Measurements from ENCODE around the gene VPS51. TPM values are rescaled to one million over a fixed set of nuclear protein-coding genes. Genes with fewer than 3 reads are reported as not detected.

Gene VPS51
- total and polyA plus RNA-seq, 9 of the 15 experiments (the other 6 are each of a cell fraction or from before 2014, with no cell fraction given), result 1.8 to 143 (median 46.8) TPM

DNA sequence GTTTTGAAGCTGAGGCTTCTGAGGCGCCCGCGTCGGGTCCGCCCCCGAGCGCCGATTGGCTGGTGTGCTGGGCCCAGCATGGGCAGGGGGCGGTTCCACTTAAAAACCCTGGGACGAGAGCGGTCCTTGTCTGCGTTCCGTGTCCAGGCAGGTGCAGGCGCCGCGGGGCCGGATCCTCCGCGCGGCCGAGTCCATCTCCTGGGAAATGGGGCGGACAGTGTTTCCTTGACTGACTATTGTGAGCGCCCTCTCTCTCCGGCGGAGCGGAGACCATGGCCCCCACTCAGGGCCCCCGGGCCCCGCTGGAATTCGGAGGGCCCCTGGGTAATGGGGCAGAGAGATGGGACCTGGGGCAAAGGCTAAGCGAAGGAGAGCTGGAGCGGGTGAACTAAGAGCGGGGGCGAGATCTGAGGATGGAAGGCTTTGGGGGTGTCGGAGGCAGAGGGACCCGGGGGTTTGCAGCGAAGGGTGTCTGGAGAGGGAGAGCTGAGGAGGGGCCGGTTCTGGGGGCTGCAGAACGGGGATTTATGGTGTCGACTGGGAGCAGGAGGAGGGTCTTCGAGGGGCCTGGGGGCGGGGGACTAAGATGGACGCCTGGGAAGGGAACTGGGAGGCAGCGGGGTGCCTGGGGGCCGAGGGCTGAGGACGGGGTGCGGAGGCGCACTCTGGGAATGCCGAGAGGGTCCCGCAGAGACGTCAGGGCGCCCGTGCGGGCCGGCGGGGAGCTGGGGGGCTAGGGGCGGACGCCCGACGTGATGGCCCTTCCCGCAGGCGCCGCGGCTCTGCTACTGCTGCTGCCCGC, 15.9 kb downstream of the VPS51 start, which contains the start of gene TM7SF2 (continued):
- TF ChIP-seq ZBTB17 (CRISPR knock-in tag; IDR thresholded peaks at IDR 0.05) (no peak), ZNF12 (CRISPR knock-in tag; IDR thresholded peaks at IDR 0.05) (0 out of 2 replicates have a peak, but pooled peaks have one; percentile 6), ZBTB8A (IDR thresholded peaks at IDR 0.05; ENCODE audit: partially characterized antibody) (no peak), RFX1 (IDR thresholded peaks at IDR 0.05) (no peak), BRF1 (IDR thresholded peaks at IDR 0.05; ENCODE audit: borderline replicate concordance, extremely low read depth, insufficient read length) (no peak), FOXK2 (conservative IDR thresholded peaks at IDR 0.05 in 1 of 2, IDR thresholded peaks at IDR 0.05 in 1 of 2; ENCODE audit: low read depth in 2 of 2) (no peak; a peak in 1 of 4 replicates), E2F3 (CRISPR knock-in tag; IDR thresholded peaks at IDR 0.05) (no peak), ZNF707 (CRISPR knock-in tag; conservative IDR thresholded peaks at IDR 0.05) (no peak), ZNF133 (CRISPR knock-in tag; IDR thresholded peaks at IDR 0.05) (no peak), SAFB2 (IDR thresholded peaks at IDR 0.05; ENCODE audit: borderline replicate concordance, low read depth, low read length, severe bottlenecking) (no peak), PURB (CRISPR knock-in tag; IDR thresholded peaks at IDR 0.05; ENCODE audit: low read depth) (no peak), ZBTB1 (CRISPR knock-in tag; IDR thresholded peaks at IDR 0.05; ENCODE audit: borderline replicate concordance, low read depth) (no peak), ZNF347 (CRISPR knock-in tag; IDR thresholded peaks at IDR 0.05; ENCODE audit: low read depth) (no peak), MAFK (IDR thresholded peaks at IDR 0.05; ENCODE audit: low read length) (no peak), KAT8 (IDR thresholded peaks at IDR 0.05; ENCODE audit: low read depth) (no peak), HOXB6 (CRISPR knock-in tag; IDR thresholded peaks at IDR 0.05; ENCODE audit: borderline replicate concordance) (no peak), HDAC2 (IDR thresholded peaks at IDR 0.05) (peak; percentile 13; the same call in 1 of the 2 replicates), ZNF778 (CRISPR knock-in tag; IDR thresholded peaks at IDR 0.05) (no peak), ARID1B (IDR thresholded peaks at IDR 0.05) (no peak)
- TF ChIP-seq, protein P1, sequence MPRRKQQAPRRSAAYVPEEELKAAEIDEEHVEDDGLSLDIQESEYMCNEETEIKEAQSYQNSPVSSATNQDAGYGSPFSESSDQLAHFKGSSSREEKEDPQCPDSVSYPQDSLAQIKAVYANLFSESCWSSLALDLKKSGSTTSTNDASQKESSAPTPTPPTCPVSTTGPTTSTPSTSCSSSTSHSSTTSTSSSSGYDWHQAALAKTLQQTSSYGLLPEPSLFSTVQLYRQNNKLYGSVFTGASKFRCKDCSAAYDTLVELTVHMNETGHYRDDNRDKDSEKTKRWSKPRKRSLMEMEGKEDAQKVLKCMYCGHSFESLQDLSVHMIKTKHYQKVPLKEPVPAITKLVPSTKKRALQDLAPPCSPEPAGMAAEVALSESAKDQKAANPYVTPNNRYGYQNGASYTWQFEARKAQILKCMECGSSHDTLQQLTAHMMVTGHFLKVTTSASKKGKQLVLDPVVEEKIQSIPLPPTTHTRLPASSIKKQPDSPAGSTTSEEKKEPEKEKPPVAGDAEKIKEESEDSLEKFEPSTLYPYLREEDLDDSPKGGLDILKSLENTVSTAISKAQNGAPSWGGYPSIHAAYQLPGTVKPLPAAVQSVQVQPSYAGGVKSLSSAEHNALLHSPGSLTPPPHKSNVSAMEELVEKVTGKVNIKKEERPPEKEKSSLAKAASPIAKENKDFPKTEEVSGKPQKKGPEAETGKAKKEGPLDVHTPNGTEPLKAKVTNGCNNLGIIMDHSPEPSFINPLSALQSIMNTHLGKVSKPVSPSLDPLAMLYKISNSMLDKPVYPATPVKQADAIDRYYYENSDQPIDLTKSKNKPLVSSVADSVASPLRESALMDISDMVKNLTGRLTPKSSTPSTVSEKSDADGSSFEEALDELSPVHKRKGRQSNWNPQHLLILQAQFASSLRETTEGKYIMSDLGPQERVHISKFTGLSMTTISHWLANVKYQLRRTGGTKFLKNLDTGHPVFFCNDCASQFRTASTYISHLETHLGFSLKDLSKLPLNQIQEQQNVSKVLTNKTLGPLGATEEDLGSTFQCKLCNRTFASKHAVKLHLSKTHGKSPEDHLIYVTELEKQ (CRISPR knock-in tag; IDR thresholded peaks at IDR 0.05), result no peak
- TF ChIP-seq, protein P2, sequence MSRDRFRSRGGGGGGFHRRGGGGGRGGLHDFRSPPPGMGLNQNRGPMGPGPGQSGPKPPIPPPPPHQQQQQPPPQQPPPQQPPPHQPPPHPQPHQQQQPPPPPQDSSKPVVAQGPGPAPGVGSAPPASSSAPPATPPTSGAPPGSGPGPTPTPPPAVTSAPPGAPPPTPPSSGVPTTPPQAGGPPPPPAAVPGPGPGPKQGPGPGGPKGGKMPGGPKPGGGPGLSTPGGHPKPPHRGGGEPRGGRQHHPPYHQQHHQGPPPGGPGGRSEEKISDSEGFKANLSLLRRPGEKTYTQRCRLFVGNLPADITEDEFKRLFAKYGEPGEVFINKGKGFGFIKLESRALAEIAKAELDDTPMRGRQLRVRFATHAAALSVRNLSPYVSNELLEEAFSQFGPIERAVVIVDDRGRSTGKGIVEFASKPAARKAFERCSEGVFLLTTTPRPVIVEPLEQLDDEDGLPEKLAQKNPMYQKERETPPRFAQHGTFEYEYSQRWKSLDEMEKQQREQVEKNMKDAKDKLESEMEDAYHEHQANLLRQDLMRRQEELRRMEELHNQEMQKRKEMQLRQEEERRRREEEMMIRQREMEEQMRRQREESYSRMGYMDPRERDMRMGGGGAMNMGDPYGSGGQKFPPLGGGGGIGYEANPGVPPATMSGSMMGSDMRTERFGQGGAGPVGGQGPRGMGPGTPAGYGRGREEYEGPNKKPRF (IDR thresholded peaks at IDR 0.05; ENCODE audit: low read depth, low read length), result no peak
- TF ChIP-seq, protein P3, sequence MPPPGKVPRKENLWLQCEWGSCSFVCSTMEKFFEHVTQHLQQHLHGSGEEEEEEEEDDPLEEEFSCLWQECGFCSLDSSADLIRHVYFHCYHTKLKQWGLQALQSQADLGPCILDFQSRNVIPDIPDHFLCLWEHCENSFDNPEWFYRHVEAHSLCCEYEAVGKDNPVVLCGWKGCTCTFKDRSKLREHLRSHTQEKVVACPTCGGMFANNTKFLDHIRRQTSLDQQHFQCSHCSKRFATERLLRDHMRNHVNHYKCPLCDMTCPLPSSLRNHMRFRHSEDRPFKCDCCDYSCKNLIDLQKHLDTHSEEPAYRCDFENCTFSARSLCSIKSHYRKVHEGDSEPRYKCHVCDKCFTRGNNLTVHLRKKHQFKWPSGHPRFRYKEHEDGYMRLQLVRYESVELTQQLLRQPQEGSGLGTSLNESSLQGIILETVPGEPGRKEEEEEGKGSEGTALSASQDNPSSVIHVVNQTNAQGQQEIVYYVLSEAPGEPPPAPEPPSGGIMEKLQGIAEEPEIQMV (tag; conservative IDR thresholded peaks at IDR 0.05; ENCODE audit: low read depth), result no peak

All from K562 (cell line).